BE2C (cell line): ENCODE data around the gene KMT2A.
"Not testable (repeated sequence)": the region's sequence is repeated elsewhere in the genome, so short reads cannot be mapped to it uniquely, and the experiment has no call there.

ENCODE experiments used
- DNase-seq: peaks from one replicate; pipeline ENCODE4 v3.0.0-alpha.2; 2020
- H3K27me3 ChIP-seq: fragments of 250-450 bp; sonication (Bioruptor Pico); 2 replicates; pipeline ENCODE4 v1.5.1; 2020; ENCODE audit warnings: mild to moderate bottlenecking
- H3K36me3 ChIP-seq: fragments of 250-450 bp; sonication (Bioruptor Pico); 2 replicates; pipeline ENCODE4 v1.5.1; 2020; ENCODE audit warnings: mild to moderate bottlenecking
- H3K4me1 ChIP-seq: fragments of 250-450 bp; sonication (Bioruptor Pico); 2 replicates; pipeline ENCODE4 v1.5.1; 2020
- H3K4me3 ChIP-seq: 2 replicates; pipeline ENCODE4 v1.5.1; 2011; ENCODE audit warnings: low read depth, low read length
- H3K9me3 ChIP-seq: fragments of 250-450 bp; sonication (Bioruptor Pico); 2 replicates; pipeline ENCODE4 v1.5.1; 2020
- TF ChIP-seq, protein P1 (sequence below): IDR thresholded peaks from 2 replicates; pipeline ENCODE4 v1.5.1; 2012; ENCODE audit warnings: mild to moderate bottlenecking, low read depth, low read length

KMT2A gene

GRCh38 chr11:118401880-118402590, 34.3 kb upstream of the KMT2A start:
- no peak for DNase-seq
- TF ChIP-seq, protein P1, sequence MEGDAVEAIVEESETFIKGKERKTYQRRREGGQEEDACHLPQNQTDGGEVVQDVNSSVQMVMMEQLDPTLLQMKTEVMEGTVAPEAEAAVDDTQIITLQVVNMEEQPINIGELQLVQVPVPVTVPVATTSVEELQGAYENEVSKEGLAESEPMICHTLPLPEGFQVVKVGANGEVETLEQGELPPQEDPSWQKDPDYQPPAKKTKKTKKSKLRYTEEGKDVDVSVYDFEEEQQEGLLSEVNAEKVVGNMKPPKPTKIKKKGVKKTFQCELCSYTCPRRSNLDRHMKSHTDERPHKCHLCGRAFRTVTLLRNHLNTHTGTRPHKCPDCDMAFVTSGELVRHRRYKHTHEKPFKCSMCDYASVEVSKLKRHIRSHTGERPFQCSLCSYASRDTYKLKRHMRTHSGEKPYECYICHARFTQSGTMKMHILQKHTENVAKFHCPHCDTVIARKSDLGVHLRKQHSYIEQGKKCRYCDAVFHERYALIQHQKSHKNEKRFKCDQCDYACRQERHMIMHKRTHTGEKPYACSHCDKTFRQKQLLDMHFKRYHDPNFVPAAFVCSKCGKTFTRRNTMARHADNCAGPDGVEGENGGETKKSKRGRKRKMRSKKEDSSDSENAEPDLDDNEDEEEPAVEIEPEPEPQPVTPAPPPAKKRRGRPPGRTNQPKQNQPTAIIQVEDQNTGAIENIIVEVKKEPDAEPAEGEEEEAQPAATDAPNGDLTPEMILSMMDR = no peak
- Histone ChIP-seq H3K4me1 (no peaks in the 10 kb centered on the region), H3K36me3 (peaks cover 25% of the 10 kb centered on the region), H3K9me3 (no peaks in the 10 kb centered on the region), H3K27me3 (no peaks in the 10 kb centered on the region), H3K4me3 (peak overlapping the region; percentile 95)

DNA sequence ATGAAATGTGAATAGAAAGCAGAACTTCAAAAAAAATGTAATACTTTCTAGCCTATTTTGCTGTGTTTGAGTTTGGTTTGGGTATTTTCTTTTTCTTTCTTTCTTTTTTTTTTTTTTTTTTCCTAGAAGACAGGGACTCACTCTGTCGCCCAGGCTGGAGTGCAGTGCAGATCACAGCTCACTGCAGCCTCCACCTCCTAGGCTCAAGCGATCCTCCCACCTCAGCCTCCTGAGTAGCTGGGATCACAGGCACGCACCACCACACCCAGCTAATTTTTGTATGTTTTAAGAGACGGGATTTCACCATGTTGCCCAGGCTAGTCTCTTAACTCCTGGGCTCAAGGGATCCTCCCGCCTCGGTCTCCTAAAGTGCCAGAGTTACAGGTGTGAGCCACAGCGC, 33.7 kb upstream of the KMT2A start:
- not testable (repeated sequence) for H3K9me3 ChIP-seq, H3K27me3 ChIP-seq, H3K4me1 ChIP-seq, DNase-seq
- Histone ChIP-seq H3K4me3 (peak overlapping the region; percentile 95), H3K36me3 (peaks cover 30% of the 10 kb centered on the region)

DNA sequence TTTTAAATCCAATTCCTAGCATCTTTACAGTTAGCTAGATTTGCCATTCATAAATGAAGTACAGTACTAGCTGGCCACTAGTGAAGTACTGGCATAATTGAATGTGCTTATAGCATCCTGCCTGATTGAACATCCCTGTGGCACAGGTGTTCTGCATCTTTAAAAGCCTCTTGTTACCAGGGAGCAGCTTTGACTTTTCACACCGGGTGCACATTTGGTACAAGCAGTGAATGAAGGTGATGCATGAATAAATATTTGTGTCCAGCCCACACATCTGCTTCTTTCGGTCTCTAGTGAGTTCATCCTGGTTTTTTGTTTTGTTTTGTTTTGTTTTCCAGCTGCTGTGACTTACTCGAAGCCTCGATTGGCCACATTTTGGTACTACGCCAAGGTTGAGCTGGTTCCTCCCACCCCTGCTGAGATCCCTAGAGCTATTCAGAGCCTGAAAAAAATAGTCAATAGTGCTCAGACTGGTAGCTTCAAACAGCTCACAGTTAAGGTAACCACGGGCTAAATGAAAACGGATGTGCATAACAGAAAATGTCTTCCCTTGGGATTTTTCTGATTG, 29.6 kb upstream of the KMT2A start:
- Histone ChIP-seq H3K36me3 (peaks cover 51% of the 10 kb centered on the region), H3K4me3 (no peak overlapping the region), H3K4me1 (no peaks in the 10 kb centered on the region), H3K27me3 (no peaks in the 10 kb centered on the region), H3K9me3 (no peaks in the 10 kb centered on the region)
- DNase-seq = no peak
- TF ChIP-seq, protein P1 = no peak

DNA sequence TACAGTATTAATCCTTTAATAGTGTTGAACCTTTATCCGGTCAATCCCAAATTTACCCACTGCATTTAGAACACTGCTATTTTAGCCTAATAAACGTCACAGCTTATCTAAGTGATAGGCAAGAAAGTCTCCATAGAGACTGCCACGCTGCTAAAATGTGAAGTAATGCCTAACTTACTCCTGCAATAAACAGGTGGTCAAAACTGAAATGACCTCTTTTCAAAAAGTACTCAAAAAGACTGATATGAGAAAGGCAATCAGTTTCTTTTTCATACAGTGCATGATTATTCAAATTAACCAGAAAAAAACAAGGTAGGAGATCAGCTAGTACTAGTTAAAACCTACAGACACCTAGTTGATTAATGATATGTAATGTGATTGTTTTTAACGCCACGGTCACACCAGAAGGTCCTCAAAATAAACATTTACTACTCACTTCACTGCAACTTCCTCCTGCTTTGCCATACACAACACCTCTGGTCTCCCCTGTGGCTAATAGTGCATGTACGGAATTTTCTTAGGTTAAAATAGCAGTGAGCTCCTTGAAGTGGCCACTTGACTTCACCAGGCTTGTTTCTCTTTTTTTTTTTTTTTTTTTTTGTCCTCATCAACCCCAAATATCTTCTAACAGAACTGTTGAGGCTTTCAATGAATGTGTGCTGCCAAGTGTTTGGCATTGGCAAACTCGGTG, 26.1 kb upstream of the KMT2A start:
- H3K4me1 ChIP-seq = peaks cover 6% of the 10 kb centered on the region
- peaks cover 43% of the 10 kb centered on the region for H3K36me3 ChIP-seq
- DNase-seq = no peak
- H3K9me3 ChIP-seq = no peaks in the 10 kb centered on the region
- H3K4me3 ChIP-seq = no peak overlapping the region
- no peaks in the 10 kb centered on the region for H3K27me3 ChIP-seq
- TF ChIP-seq, protein P1 = no peak

DNA sequence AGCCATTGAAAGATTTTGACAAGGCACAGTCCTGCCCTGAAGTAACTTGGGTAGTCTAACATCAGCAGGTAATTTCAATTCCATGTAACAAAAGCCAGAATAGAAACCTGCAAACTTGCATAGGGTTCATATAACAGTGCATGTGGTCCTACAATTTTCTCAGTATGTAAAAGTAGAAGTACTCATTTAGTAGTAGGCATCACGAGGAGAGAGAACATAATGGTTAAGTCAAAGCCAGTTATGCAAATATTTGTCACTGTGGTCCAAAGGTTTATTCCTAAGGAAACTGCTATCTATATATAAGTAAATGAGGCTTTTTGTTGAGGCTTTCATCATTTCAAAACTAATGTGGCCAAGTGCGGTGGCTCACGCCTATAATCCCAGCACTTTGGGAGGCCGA, 24.8 kb upstream of the KMT2A start:
- Histone ChIP-seq H3K4me3 (no peak overlapping the region), H3K4me1 (peaks cover 16% of the 10 kb centered on the region), H3K27me3 (no peaks in the 10 kb centered on the region), H3K9me3 (no peaks in the 10 kb centered on the region), H3K36me3 (peaks cover 32% of the 10 kb centered on the region)
- no peak for DNase-seq
- TF ChIP-seq, protein P1 = no peak

DNA sequence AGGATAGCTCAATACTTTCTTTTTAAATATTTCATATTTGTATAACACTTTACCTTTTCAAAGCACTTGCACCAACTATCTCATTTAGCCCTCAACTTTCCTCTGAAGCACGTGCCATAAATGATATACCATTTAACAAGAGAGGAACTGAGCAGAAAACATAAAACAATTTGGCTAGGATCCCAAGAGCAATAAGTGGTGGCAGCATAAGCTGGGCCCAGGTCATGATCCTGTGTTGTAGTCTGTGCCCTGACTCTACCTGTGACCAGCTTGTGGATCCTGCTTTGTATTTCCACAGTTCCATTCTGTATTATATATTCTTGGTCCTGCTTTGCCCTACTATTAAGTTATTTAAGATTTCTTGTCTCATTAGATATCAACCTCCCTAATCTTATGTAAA, 23.4 kb upstream of the KMT2A start:
- H3K4me3 ChIP-seq = no peak overlapping the region
- no peaks in the 10 kb centered on the region for H3K27me3 ChIP-seq
- TF ChIP-seq, protein P1 = no peak
- DNase-seq = no peak
- H3K4me1 ChIP-seq = peaks cover 16% of the 10 kb centered on the region
- H3K9me3 ChIP-seq = no peaks in the 10 kb centered on the region
- peaks cover 23% of the 10 kb centered on the region for H3K36me3 ChIP-seq
